Measurements from ENCODE around the gene SEC14L1. TPM values are rescaled to one million over a fixed set of nuclear protein-coding genes. Genes with fewer than 3 reads are reported as not detected.

Gene SEC14L1
- total and polyA plus RNA-seq, 2 experiments from 2014 or later = 52.9 to 71.4 TPM

GRCh38 chr17:77164483-77165091, 23.8 kb downstream of the SEC14L1 start:
- Histone ChIP-seq H3K36me3 (replicated peaks; ENCODE audit: insufficient read depth, low read depth) (no peaks in the 10 kb centered on the region), H4K20me1 (ENCODE audit: insufficient read depth, poor library complexity, severe bottlenecking) (no peaks in the 10 kb centered on the region), H3K4me3 (no peak overlapping the region), H2AFZ (no peak overlapping the region), H3K79me2 (peaks cover 78% of the 10 kb centered on the region), H3K9me3 (ENCODE audit: low read depth) (no peaks in the 10 kb centered on the region), H3K27me3 (no peaks in the 10 kb centered on the region), H3K27ac (peak overlapping the region; percentile 51), H3K4me1 (ENCODE audit: insufficient read depth) (peaks cover 42% of the 10 kb centered on the region), H3K4me2 (peak overlapping the region; percentile 40), H3K9me2 (replicated peaks; ENCODE audit: insufficient read depth) (no peaks in the 10 kb centered on the region)
- 47% methylated on average over 7 of the region's 7 CpGs for WGBS (ENCODE audit: low lambda C conversion rate, missing lambda C conversion rate)
- DNase-seq (ENCODE audit: low spot score) = no peak
- TF ChIP-seq EZH2phosphoT487 (IDR thresholded peaks at IDR 0.05; ENCODE audit: low read depth, severe bottlenecking, unreplicated experiment) (no peak), EZH2 (IDR thresholded peaks at IDR 0.05; ENCODE audit: borderline replicate concordance) (no peak), CTCF (IDR thresholded peaks at IDR 0.05; ENCODE audit: poor library complexity) (no peak)

- no peaks in the 10 kb centered on the region for H3K9me2 ChIP-seq (replicated peaks; ENCODE audit: insufficient read depth)
- no peak overlapping the region for H3K27ac ChIP-seq
- peaks cover 33% of the 10 kb centered on the region for H3K4me1 ChIP-seq (ENCODE audit: insufficient read depth)
- H3K9me3 ChIP-seq (ENCODE audit: low read depth) = no peaks in the 10 kb centered on the region
- H3K79me2 ChIP-seq = peaks cover 85% of the 10 kb centered on the region
- no peak for TF ChIP-seq EZH2 (IDR thresholded peaks at IDR 0.05; ENCODE audit: borderline replicate concordance)
- no peak for TF ChIP-seq CTCF (IDR thresholded peaks at IDR 0.05; ENCODE audit: poor library complexity)
- no peak for TF ChIP-seq EZH2phosphoT487 (IDR thresholded peaks at IDR 0.05; ENCODE audit: low read depth, severe bottlenecking, unreplicated experiment)
- no peak for DNase-seq (ENCODE audit: low spot score)
- H4K20me1 ChIP-seq (ENCODE audit: insufficient read depth, poor library complexity, severe bottlenecking) = no peaks in the 10 kb centered on the region
- H3K27me3 ChIP-seq = no peaks in the 10 kb centered on the region
- H3K4me2 ChIP-seq = no peak overlapping the region
- WGBS (ENCODE audit: low lambda C conversion rate, missing lambda C conversion rate) = 64% methylated on average over 1 of the region's 1 CpG
- no peaks in the 10 kb centered on the region for H3K36me3 ChIP-seq (replicated peaks; ENCODE audit: insufficient read depth, low read depth)
- H3K4me3 ChIP-seq = no peak overlapping the region
- no peak overlapping the region for H2AFZ ChIP-seq
Observed at GRCh38 chr17:77165577-77165976, 24.8 kb downstream of the SEC14L1 start.

- no peak overlapping the region for H2AFZ ChIP-seq
- TF ChIP-seq EZH2phosphoT487 (IDR thresholded peaks at IDR 0.05; ENCODE audit: low read depth, severe bottlenecking, unreplicated experiment) (no peak), EZH2 (IDR thresholded peaks at IDR 0.05; ENCODE audit: borderline replicate concordance) (no peak), CTCF (IDR thresholded peaks at IDR 0.05; ENCODE audit: poor library complexity) (no peak)
- peaks cover 92% of the 10 kb centered on the region for H3K79me2 ChIP-seq
- no peaks in the 10 kb centered on the region for H3K9me3 ChIP-seq (ENCODE audit: low read depth)
- H3K27me3 ChIP-seq = no peaks in the 10 kb centered on the region
- no peaks in the 10 kb centered on the region for H3K9me2 ChIP-seq (replicated peaks; ENCODE audit: insufficient read depth)
- H3K4me3 ChIP-seq = no peak overlapping the region
- WGBS (ENCODE audit: low lambda C conversion rate, missing lambda C conversion rate) = 94% methylated on average over 12 of the region's 12 CpGs
- H3K36me3 ChIP-seq (replicated peaks; ENCODE audit: insufficient read depth, low read depth) = no peaks in the 10 kb centered on the region
- DNase-seq (ENCODE audit: low spot score) = no peak
- H4K20me1 ChIP-seq (ENCODE audit: insufficient read depth, poor library complexity, severe bottlenecking) = no peaks in the 10 kb centered on the region
- no peak overlapping the region for H3K27ac ChIP-seq
- peaks cover 26% of the 10 kb centered on the region for H3K4me1 ChIP-seq (ENCODE audit: insufficient read depth)
- H3K4me2 ChIP-seq = no peak overlapping the region
Observed at GRCh38 chr17:77167472-77168306, 26.9 kb downstream of the SEC14L1 start.

Measured in hepatocyte (in vitro differentiated cells).